ENCODE data around the gene CLBA1. TPM values are rescaled to one million over a fixed set of nuclear protein-coding genes. Genes with fewer than 3 reads are reported as not detected.

The CLBA1 gene
- total RNA-seq, 1 donor from 2014 or later, result 3.9 TPM

GRCh38 chr14:104994978-104995377 lies 9.4 kb downstream of the CLBA1 start:
- ATAC-seq (ENCODE audit: low read depth), result no peak
- H3K36me3 Mint-ChIP-seq (ENCODE audit: low read depth), result no peaks in the 10 kb centered on the region
- intact Hi-C loops (cut with micrococcal nuclease), result no loop called here
- TF ChIP-seq CTCF (IDR thresholded peaks at IDR 0.05), result no peak
- H3K27me3 Mint-ChIP-seq, result no peaks in the 10 kb centered on the region
- POLR2A ChIA-PET, result no interaction called here
- H3K4me1 Mint-ChIP-seq, result no peaks in the 10 kb centered on the region
- no peak for DNase-seq
- H3K27ac Mint-ChIP-seq, result no peak overlapping the region
- H3K9me3 Mint-ChIP-seq, result no peaks in the 10 kb centered on the region
- CTCF ChIA-PET, result no interaction called here
- H3K4me3 Mint-ChIP-seq, result no peak overlapping the region

GRCh38 chr14:104996032-104996431 lies 10.4 kb downstream of the CLBA1 start:
- Mint-ChIP-seq H3K27ac (no peak overlapping the region), H3K27me3 (no peaks in the 10 kb centered on the region), H3K4me1 (no peaks in the 10 kb centered on the region), H3K9me3 (no peaks in the 10 kb centered on the region), H3K4me3 (no peak overlapping the region), H3K36me3 (ENCODE audit: low read depth) (no peaks in the 10 kb centered on the region)
- ChIA-PET CTCF (no interaction called here), POLR2A (no interaction called here)
- intact Hi-C loops (cut with micrococcal nuclease), result no loop called here
- no peak for TF ChIP-seq CTCF (IDR thresholded peaks at IDR 0.05)
- DNase-seq (no peak), ATAC-seq (ENCODE audit: low read depth) (no peak)

- Mint-ChIP-seq H3K4me1 (no peaks in the 10 kb centered on the region), H3K36me3 (ENCODE audit: low read depth) (no peaks in the 10 kb centered on the region), H3K9me3 (no peaks in the 10 kb centered on the region), H3K27ac (no peak overlapping the region), H3K27me3 (no peaks in the 10 kb centered on the region), H3K4me3 (no peak overlapping the region)
- CTCF ChIA-PET, result no interaction called here
- no peak for TF ChIP-seq CTCF (IDR thresholded peaks at IDR 0.05)
- DNase-seq (no peak), ATAC-seq (ENCODE audit: low read depth) (no peak)
- intact Hi-C loops (cut with micrococcal nuclease), result no loop called here
- POLR2A ChIA-PET, result no interaction called here
Measured at GRCh38 chr14:104996483-104996882, 10.9 kb downstream of the CLBA1 start.

GRCh38 chr14:104998801-104999200 lies 13.2 kb downstream of the CLBA1 start:
- Mint-ChIP-seq H3K4me1 (no peaks in the 10 kb centered on the region), H3K4me3 (no peak overlapping the region), H3K27me3 (no peaks in the 10 kb centered on the region), H3K36me3 (ENCODE audit: low read depth) (no peaks in the 10 kb centered on the region), H3K27ac (no peak overlapping the region), H3K9me3 (no peaks in the 10 kb centered on the region)
- no peak for DNase-seq
- TF ChIP-seq CTCF (IDR thresholded peaks at IDR 0.05), result no peak
- no peak for ATAC-seq (ENCODE audit: low read depth)
- ChIA-PET POLR2A (no interaction called here), CTCF (no interaction called here)
- intact Hi-C loops (cut with micrococcal nuclease), result no loop called here

- DNase-seq (no peak), ATAC-seq (ENCODE audit: low read depth) (no peak)
- intact Hi-C loops (cut with micrococcal nuclease), result no loop called here
- Mint-ChIP-seq H3K27me3 (no peaks in the 10 kb centered on the region), H3K27ac (no peak overlapping the region), H3K4me3 (no peak overlapping the region), H3K9me3 (no peaks in the 10 kb centered on the region), H3K36me3 (ENCODE audit: low read depth) (no peaks in the 10 kb centered on the region), H3K4me1 (no peaks in the 10 kb centered on the region)
- ChIA-PET CTCF (no interaction called here), POLR2A (no interaction called here)
- no peak for TF ChIP-seq CTCF (IDR thresholded peaks at IDR 0.05)
Measured at GRCh38 chr14:104999361-104999760, 13.8 kb downstream of the CLBA1 start.
